GM12891 (cell line): Measurements from ENCODE around the gene SND1.

ENCODE experiments used
- DNase-seq: peaks from one replicate; pipeline ENCODE4 v3.0.0; 2011; ENCODE audit warnings: low spot score; ENCODE audit not compliant: insufficient read length
- FAIRE-seq: peaks from 2 replicates; lab custom pipeline; 2011; peaks lifted over from hg19 to GRCh38; lab: Jason Lieb, UNC
- PAX5 ChIP-seq: IDR thresholded peaks from 2 replicates; pipeline ENCODE4 v1.6.1; 2011; ENCODE audit warnings: low read length, moderate library complexity, mild to moderate bottlenecking; ENCODE audit not compliant: insufficient read depth, severe bottlenecking
- POLR2A ChIP-seq: IDR thresholded peaks from 2 replicates; pipeline ENCODE4 v1.6.1; 2011; ENCODE audit warnings: low read depth, low read length, control low read depth
- POLR2AphosphoS5 ChIP-seq: IDR thresholded peaks from 2 replicates; pipeline ENCODE4 v1.6.1; 2011; ENCODE audit warnings: low read depth, low read length, control low read depth
- POU2F2 ChIP-seq: IDR thresholded peaks from 2 replicates; pipeline ENCODE4 v1.6.1; 2011; ENCODE audit warnings: low read depth, mild to moderate bottlenecking, control low read depth, low read length, moderate library complexity
- SPI1 ChIP-seq: IDR thresholded peaks from 2 replicates; pipeline ENCODE4 v1.6.1; 2011; ENCODE audit warnings: low read depth, low read length, control low read depth
- TAF1 ChIP-seq: IDR thresholded peaks from 2 replicates; pipeline ENCODE4 v1.6.1; 2011; ENCODE audit warnings: low read depth, low read length, control low read depth

SND1 gene

DNA sequence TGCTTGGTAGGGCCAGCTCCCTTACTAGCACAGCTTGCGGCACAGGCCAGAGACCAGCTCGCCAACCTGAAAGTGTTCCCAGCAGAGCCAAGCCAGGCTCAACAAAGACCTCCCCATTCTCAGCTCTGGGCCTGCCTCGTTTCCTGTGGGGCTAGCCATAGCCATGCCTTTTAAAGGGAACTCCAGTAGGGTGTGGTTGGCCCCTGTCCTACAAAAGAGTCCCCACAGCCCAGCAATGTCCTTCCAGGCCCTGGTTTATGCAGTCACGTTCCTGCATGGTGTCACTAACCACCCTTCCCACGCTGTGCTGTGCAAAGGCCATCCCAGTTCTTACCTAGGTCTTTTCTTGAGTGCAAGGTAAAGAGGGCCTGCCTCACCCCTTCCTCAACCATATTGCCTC lies 467.0 kb downstream of the SND1 start:
- TF ChIP-seq PAX5 (no peak), SPI1 (no peak), POU2F2 (no peak), POLR2A (no peak), POLR2AphosphoS5 (no peak), TAF1 (no peak)
- FAIRE-seq, result no peak
- DNase-seq, result no peak

DNA sequence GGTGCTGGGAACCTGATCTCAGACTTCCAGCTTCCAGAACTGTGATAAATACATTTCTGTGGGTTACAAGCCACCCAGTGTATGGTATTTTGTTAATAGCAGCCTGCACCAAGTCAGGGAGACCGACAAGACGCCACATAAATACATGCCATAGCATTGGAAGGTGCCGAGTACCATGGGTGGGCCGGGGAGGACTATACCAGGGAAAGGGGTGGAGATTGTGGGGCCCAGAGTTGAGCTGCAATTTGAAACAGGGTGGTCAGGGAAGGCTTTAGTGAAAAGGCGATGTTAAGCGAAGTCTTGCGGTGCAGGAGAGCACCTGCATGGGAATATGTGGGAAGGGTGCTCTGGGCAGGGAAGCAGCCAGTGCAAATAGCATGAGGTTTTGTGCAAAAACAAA lies 468.1 kb downstream of the SND1 start:
- DNase-seq (no peak), FAIRE-seq (no peak)
- no peak for TF ChIP-seq PAX5
- no peak for TF ChIP-seq POU2F2
- no peak for TF ChIP-seq SPI1
- TF ChIP-seq POLR2AphosphoS5, result no peak
- no peak for TF ChIP-seq TAF1
- TF ChIP-seq POLR2A, result no peak

DNA sequence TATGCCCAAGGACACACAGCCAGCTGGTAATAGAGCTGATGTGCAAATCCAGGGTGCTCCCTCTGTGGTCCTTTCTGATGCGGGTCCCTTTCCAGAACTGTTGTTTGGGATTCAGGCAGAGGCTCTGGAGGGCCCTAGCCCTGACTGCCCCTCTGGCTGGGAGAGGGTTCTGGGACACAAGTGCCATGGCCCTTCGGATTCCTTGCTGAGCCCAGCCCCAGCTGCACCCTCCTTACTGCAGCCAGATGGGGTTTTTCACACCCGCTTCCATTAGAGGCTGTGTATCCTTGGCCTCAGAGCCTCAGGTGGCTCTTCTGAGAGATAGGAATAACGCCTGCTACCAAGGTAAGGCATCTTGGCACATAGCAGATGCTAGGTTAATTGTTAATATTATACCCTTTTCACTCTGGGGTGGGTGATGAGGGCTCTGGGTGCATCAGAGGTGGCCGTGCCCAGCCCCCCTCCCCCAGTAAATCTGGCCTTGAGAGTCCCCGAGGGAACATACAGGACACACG lies 469.0 kb downstream of the SND1 start:
- DNase-seq (no peak), FAIRE-seq (no peak)
- no peak for TF ChIP-seq TAF1
- TF ChIP-seq POLR2AphosphoS5, result no peak
- TF ChIP-seq PAX5, result no peak
- TF ChIP-seq POLR2A, result no peak
- no peak for TF ChIP-seq SPI1
- no peak for TF ChIP-seq POU2F2

DNA sequence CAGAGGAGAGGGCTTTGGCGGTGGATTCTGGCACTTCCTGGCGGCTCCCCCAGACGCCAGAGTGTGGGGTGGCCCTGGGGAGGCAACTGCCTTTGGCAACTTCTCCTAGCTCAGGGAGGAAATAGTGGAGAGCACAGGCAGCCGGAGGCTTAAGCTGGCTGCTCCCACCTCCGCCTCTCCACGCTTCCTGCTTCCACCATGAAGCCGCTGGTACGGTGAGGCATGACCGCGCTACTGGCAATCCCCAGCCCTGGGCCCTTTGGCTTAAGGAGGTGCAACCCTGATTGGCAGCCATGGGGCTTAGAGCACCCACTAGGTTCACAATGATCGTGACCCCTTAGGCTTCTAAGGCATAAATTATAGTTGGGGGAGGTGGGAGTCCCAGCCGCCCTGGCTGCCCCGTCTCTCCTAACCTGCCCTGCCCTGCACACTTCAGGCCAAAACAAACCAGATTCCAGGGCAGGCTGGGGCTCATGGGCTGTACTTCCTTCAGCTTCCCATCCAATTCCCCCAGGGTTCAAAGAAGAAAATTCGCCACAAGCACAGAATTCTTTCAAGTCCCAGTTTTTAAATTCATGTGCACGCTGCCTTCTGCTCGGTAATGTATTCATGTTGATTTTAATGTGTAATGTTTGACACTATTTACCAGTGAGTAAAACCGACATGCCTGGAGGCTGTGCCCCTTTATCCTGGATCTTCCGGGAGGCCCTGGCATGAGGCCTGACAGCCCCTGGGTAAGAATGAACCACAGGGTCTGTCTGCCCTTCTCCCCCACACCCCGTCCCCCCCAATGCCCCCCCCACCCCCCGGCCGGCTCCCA lies 469.9 kb downstream of the SND1 start:
- DNase-seq (no peak), FAIRE-seq (no peak)
- TF ChIP-seq POU2F2 (no peak), POLR2AphosphoS5 (no peak), TAF1 (no peak)

DNA sequence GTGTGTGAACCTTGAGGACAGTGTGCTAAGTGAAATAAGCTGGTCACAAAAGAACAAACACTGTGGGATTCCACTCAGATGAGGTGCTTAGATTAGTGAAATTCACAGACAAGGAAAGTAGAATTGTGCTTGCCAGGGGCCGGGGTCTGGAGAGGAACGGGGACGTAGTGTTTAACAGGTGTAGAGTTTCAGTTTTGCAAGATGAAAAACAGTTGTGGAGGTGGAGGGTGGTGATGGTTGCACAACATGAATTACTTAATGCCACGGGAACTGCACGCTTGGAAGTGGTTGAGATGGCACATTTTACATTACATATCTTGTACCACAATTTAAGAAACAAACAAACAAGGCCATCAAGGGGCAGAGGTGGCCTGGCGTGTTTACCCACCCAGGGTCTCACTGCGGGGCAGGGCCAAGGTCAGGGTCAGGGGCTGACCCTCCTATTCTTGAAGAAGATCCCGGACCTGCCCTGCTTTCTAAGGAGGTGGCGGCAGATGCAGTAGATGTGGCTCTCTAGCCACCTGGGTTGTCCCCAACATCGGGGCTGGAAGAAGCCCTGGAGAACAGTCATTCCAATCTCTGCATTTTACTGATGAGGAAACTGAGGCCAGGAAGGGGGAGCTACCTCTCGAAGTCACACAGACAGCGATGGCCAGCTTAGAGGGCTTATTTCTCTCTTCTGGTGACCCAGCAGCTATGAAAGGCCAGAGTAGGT lies 470.7 kb downstream of the SND1 start:
- no peak for FAIRE-seq
- no peak for DNase-seq
- TF ChIP-seq POLR2A (no peak), PAX5 (no peak), SPI1 (no peak), TAF1 (no peak), POLR2AphosphoS5 (no peak), POU2F2 (no peak)

DNA sequence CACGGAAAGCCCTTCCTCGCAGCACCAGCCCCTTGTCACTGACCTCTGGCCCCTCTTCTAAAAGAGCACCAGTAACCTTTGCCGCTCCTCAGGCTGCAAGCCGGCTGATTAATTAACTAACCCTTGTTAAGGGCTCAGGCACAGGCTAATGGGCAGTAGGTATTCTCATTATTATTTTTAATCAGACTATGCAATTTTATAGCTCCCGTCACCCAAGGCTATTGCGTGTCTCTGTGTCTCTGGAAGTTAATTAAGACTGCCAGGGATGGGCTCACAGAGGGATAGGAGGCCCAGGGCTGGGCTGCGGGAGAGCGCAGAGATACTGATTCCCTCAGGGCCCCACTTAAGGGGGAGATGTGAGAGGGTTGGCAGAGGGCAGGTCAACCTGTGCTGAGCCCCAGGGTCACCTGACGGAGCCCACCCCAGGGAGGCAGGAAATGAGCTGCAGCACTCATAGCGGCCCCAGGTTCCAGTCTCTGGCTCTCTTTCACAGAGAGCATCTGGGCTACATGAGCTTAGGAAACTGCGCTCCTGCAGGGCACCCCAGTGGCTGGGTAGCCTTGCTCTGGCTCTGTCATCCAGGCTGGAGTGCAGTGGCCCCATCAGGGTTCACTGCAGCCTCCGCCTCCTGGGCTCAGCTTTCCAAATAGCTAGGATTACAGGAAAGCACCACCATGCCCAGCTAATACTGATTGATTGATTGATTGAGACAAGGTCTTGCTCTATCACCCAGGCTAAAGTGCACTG lies 471.5 kb downstream of the SND1 start:
- no peak for DNase-seq
- FAIRE-seq, result no peak
- TF ChIP-seq PAX5, result no peak

DNA sequence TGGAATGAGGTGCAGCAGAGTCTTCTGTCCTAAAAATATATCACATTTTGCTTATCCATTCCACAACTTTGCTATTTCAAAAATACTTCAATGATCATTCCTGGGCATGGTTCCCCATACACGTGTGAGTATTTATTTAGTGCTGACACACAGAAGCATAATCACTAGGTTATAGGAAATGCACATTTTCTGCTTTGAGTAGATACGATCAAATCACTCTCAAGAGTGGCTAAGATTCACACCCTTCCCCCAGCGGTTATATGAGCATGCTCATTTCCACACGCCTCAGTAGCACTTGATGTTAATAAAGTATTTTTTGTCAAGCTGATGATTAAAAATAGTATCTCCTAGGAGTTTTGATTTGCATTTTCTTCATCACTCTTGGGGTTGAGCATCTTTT lies 472.8 kb downstream of the SND1 start:
- DNase-seq, result no peak
- no peak for FAIRE-seq
- no peak for TF ChIP-seq PAX5
- no peak for TF ChIP-seq POLR2A
- no peak for TF ChIP-seq SPI1
- TF ChIP-seq TAF1, result no peak
- TF ChIP-seq POLR2AphosphoS5, result no peak
- TF ChIP-seq POU2F2, result no peak

DNA sequence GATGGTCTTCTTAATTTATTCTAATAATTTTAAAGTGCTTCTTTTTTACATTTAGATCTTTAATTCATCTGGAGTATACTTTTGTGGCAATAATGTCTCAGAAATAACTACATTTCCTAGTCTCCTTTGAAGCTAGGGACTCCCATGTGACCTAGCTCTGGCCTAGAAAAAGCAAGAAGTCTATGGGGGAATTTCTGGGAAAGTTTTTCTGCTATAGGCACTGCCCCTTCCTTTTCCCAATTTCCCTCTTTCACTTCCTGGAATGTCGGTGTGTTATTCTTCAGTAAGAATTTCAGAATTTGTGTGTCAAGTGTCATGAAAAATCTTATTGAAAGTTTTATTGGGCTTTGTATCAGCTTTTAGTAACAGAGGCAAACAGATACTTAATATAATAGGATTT lies 473.8 kb downstream of the SND1 start:
- DNase-seq (no peak), FAIRE-seq (no peak)
- no peak for TF ChIP-seq TAF1
- TF ChIP-seq PAX5, result no peak
- TF ChIP-seq SPI1, result no peak
- TF ChIP-seq POU2F2, result no peak
- TF ChIP-seq POLR2A, result no peak
- no peak for TF ChIP-seq POLR2AphosphoS5

DNA sequence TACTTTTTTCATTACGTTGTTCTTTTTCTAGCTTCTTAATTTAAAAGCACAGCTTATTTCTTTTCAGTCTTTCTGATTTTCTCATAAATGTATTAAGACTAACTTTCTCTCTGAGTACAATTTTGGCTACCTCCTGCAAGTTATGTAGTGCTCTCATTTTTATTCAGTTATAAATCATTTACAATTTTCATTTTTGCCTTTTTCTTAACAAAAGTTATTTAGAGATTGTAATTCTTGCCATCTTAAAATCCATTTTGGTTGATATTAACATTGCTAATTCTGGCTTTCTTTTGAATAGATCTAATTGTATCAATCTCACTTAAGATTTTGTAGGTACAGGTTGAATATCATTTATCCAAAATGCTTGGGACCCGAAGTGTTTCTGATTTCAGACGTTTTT lies 476.4 kb downstream of the SND1 start:
- no peak for DNase-seq
- no peak for FAIRE-seq
- TF ChIP-seq POU2F2, result no peak
- no peak for TF ChIP-seq SPI1
- TF ChIP-seq PAX5, result no peak
- no peak for TF ChIP-seq POLR2AphosphoS5
- TF ChIP-seq POLR2A, result no peak
- no peak for TF ChIP-seq TAF1

DNA sequence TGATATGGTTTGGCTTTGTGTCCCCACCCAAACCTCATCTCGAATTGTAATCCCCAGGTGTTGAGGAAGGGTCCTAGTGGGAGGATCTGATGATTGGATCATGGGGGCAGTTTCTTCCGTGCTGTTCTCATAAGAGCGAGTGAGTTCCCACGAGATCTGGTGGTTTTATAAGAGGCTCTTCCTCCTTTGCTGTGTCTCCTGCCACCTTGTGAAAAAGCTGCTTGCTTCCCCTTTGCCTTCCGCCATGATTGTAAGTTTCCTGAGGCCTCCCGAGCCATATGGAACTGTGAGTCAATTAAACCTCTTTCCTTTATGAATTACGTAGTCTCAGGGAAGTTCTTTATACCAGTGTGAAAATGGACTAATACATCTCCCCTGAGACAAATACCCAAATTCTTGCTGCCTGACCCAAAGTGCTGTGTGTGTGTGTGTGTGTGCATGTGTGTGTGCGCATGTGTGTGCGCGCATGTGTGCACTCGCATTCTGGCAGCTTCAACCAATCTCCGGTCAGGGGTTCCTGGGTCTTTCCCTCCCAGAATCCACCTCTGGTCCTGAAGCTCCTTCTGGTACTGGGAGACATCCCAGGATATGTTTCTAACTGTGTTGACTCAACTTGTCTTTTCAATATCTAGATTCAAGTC lies 477.4 kb downstream of the SND1 start:
- FAIRE-seq (no peak), DNase-seq (no peak)
- no peak for TF ChIP-seq POU2F2
- TF ChIP-seq POLR2A, result no peak
- TF ChIP-seq SPI1, result no peak
- TF ChIP-seq TAF1, result no peak
- no peak for TF ChIP-seq POLR2AphosphoS5
- TF ChIP-seq PAX5, result no peak
